ENCODE data around the gene SOX30.

The SOX30 gene

DNA sequence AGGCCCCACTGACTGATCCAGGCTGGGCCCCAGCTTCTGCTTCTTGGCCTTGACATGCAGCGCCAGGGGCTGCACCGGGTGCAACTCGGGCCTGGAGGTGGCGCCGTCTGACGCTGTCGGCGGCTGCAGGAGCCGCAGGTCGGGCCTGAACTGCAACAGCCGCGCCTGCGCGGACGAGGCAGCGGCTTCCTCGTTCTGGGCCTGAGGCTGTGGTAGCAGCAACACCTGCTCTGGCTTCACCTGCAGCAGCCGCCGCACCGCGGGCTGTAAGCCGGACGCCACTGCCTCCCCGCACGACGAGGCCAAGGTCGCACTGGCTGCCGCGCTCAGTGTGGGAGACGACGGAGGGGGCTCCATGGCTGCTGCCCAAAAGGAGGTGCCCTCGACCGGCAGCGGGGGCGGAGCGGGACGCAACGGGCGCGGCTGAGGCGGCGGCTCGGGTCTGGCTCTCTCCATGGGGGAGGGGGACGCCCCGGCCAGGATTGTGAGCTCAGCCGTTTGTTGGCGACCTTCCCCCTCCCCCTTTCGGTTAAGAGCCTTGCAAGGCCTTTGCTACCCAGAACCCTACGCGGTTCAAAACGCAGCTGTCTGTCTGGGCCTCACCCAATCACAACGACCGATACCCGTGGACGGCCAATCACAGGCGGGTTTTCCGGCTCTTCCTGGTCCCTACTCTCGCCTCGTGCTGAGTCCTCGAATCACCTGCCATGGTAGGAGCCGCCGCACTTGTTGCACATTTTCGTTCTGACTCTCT lies 438 bp downstream of the SOX30 start:
- Histone ChIP-seq H2BK120ac (ENCODE audit: low read depth, low read length) (peak overlapping the region; percentile 5), H2AK5ac (ENCODE audit: low read depth, low read length) (peak overlapping the region; percentile 37), H4K8ac (ENCODE audit: low read depth, low read length) (peak overlapping the region; percentile 50), H3K27me3 (ENCODE audit: control insufficient read depth in 3 of 3, insufficient read depth in 3 of 3, low read depth in 1 of 3, low read length in 3 of 3) (no peaks in the 10 kb centered on the region), H3K4me2 (ENCODE audit: insufficient read depth, low read length, poor library complexity, severe bottlenecking) (peak overlapping the region; percentile 45), H3K36me3 (replicated peaks in 1 of 2; ENCODE audit: control insufficient read depth in 2 of 2, insufficient read depth in 2 of 2, low read length in 2 of 2) (no peaks in the 10 kb centered on the region), H3K18ac (ENCODE audit: low read length) (peak overlapping the region; percentile 85), H3K23ac (ENCODE audit: low read depth, low read length, poor library complexity) (peak overlapping the region; percentile 91), H4K91ac (ENCODE audit: low read depth, low read length, poor library complexity) (no peak overlapping the region), H3K4ac (ENCODE audit: low read length) (peak overlapping the region; percentile 23), H3K9me3 (replicated peaks in 1 of 2; ENCODE audit: control insufficient read depth in 2 of 2, insufficient read depth in 1 of 2, low read depth in 1 of 2, low read length in 2 of 2) (peaks cover 5 to 19% of the 10 kb centered on the region in 2 donors), H3K14ac (ENCODE audit: low read length) (no peak overlapping the region), H3K4me3 (ENCODE audit: low read length in 2 of 2) (peak overlapping the region in 1 of 2 donors; percentile 68), H3K9ac (ENCODE audit: low read depth, low read length, poor library complexity) (peak overlapping the region; percentile 60), H3K4me1 (ENCODE audit: control insufficient read depth in 2 of 2, insufficient read depth in 1 of 2, low read depth in 1 of 2, low read length in 2 of 2) (peaks cover 0 to 1% of the 10 kb centered on the region in 2 donors), H2BK15ac (ENCODE audit: low read length) (peak overlapping the region; percentile 39), H2AFZ (ENCODE audit: low read length) (peak overlapping the region; percentile 4), H2BK5ac (ENCODE audit: low read length) (no peak overlapping the region), H3K79me1 (ENCODE audit: low read depth, low read length) (no peaks in the 10 kb centered on the region), H2BK12ac (ENCODE audit: low read length) (no peak overlapping the region), H3K27ac (replicated peaks; ENCODE audit: low read length) (no peak overlapping the region)
- DNase-seq (ENCODE audit: low spot score) = peak; percentile 17
- WGBS, 2 donors (ENCODE audit: extremely low coverage in 2 of 2, insufficient read length in 2 of 2, insufficient replicate concordance in 1 of 2) = no CpG with 5 or more reads among the region's 63 CpGs

GRCh38 chr5:157650991-157651611 lies 1.1 kb downstream of the SOX30 start:
- H3K4me1 ChIP-seq (ENCODE audit: control insufficient read depth in 2 of 2, insufficient read depth in 1 of 2, low read depth in 1 of 2, low read length in 2 of 2) = peaks cover 0 to 1% of the 10 kb centered on the region in 2 donors
- H2AK5ac ChIP-seq (ENCODE audit: low read depth, low read length) = peak overlapping the region; percentile 37
- no peak overlapping the region for H4K8ac ChIP-seq (ENCODE audit: low read depth, low read length)
- peaks cover 5 to 19% of the 10 kb centered on the region in 2 donors for H3K9me3 ChIP-seq (replicated peaks in 1 of 2; ENCODE audit: control insufficient read depth in 2 of 2, insufficient read depth in 1 of 2, low read depth in 1 of 2, low read length in 2 of 2)
- no peak overlapping the region for H2BK120ac ChIP-seq (ENCODE audit: low read depth, low read length)
- H2BK15ac ChIP-seq (ENCODE audit: low read length) = peak overlapping the region; percentile 39
- no peak for DNase-seq (ENCODE audit: low spot score)
- H2BK5ac ChIP-seq (ENCODE audit: low read length) = no peak overlapping the region
- H3K14ac ChIP-seq (ENCODE audit: low read length) = no peak overlapping the region
- WGBS, 2 donors (ENCODE audit: extremely low coverage in 2 of 2, insufficient read length in 2 of 2, insufficient replicate concordance in 1 of 2) = no CpG with 5 or more reads among the region's 33 CpGs
- H3K79me1 ChIP-seq (ENCODE audit: low read depth, low read length) = no peaks in the 10 kb centered on the region
- H3K27ac ChIP-seq (replicated peaks; ENCODE audit: low read length) = no peak overlapping the region
- no peaks in the 10 kb centered on the region for H3K36me3 ChIP-seq (replicated peaks in 1 of 2; ENCODE audit: control insufficient read depth in 2 of 2, insufficient read depth in 2 of 2, low read length in 2 of 2)
- H3K27me3 ChIP-seq (ENCODE audit: control insufficient read depth in 3 of 3, insufficient read depth in 3 of 3, low read depth in 1 of 3, low read length in 3 of 3) = no peaks in the 10 kb centered on the region
- H3K9ac ChIP-seq (ENCODE audit: low read depth, low read length, poor library complexity) = no peak overlapping the region
- H3K18ac ChIP-seq (ENCODE audit: low read length) = peak overlapping the region; percentile 85
- H4K91ac ChIP-seq (ENCODE audit: low read depth, low read length, poor library complexity) = no peak overlapping the region
- H2BK12ac ChIP-seq (ENCODE audit: low read length) = no peak overlapping the region
- no peak overlapping the region for H3K23ac ChIP-seq (ENCODE audit: low read depth, low read length, poor library complexity)
- no peak overlapping the region for H3K4me2 ChIP-seq (ENCODE audit: insufficient read depth, low read length, poor library complexity, severe bottlenecking)
- no peak overlapping the region for H3K4me3 ChIP-seq (ENCODE audit: low read length in 2 of 2)
- H2AFZ ChIP-seq (ENCODE audit: low read length) = no peak overlapping the region
- no peak overlapping the region for H3K4ac ChIP-seq (ENCODE audit: low read length)

GRCh38 chr5:157649101-157649500 lies 3.1 kb downstream of the SOX30 start:
- Histone ChIP-seq H2BK12ac (ENCODE audit: low read length) (no peak overlapping the region), H3K79me1 (ENCODE audit: low read depth, low read length) (no peaks in the 10 kb centered on the region), H3K9me3 (replicated peaks in 1 of 2; ENCODE audit: control insufficient read depth in 2 of 2, insufficient read depth in 1 of 2, low read depth in 1 of 2, low read length in 2 of 2) (peaks cover 5 to 12% of the 10 kb centered on the region in 2 donors), H3K4me1 (ENCODE audit: control insufficient read depth in 2 of 2, insufficient read depth in 1 of 2, low read depth in 1 of 2, low read length in 2 of 2) (peaks cover 0 to 1% of the 10 kb centered on the region in 2 donors), H2BK120ac (ENCODE audit: low read depth, low read length) (no peak overlapping the region), H3K14ac (ENCODE audit: low read length) (no peak overlapping the region), H3K27ac (replicated peaks; ENCODE audit: low read length) (no peak overlapping the region), H3K4me3 (ENCODE audit: low read length in 2 of 2) (no peak overlapping the region), H2AFZ (ENCODE audit: low read length) (no peak overlapping the region), H2BK5ac (ENCODE audit: low read length) (no peak overlapping the region), H2BK15ac (ENCODE audit: low read length) (no peak overlapping the region), H3K36me3 (replicated peaks in 1 of 2; ENCODE audit: control insufficient read depth in 2 of 2, insufficient read depth in 2 of 2, low read length in 2 of 2) (no peaks in the 10 kb centered on the region), H4K91ac (ENCODE audit: low read depth, low read length, poor library complexity) (no peak overlapping the region), H2AK5ac (ENCODE audit: low read depth, low read length) (no peak overlapping the region), H3K27me3 (ENCODE audit: control insufficient read depth in 3 of 3, insufficient read depth in 3 of 3, low read depth in 1 of 3, low read length in 3 of 3) (no peaks in the 10 kb centered on the region), H3K4me2 (ENCODE audit: insufficient read depth, low read length, poor library complexity, severe bottlenecking) (no peak overlapping the region), H3K23ac (ENCODE audit: low read depth, low read length, poor library complexity) (no peak overlapping the region), H3K4ac (ENCODE audit: low read length) (no peak overlapping the region), H3K18ac (ENCODE audit: low read length) (no peak overlapping the region), H4K8ac (ENCODE audit: low read depth, low read length) (no peak overlapping the region), H3K9ac (ENCODE audit: low read depth, low read length, poor library complexity) (no peak overlapping the region)
- WGBS, 2 donors (ENCODE audit: extremely low coverage in 2 of 2, insufficient read length in 2 of 2, insufficient replicate concordance in 1 of 2) = no CpG with 5 or more reads among the region's 2 CpGs
- DNase-seq (ENCODE audit: low spot score) = no peak

DNA sequence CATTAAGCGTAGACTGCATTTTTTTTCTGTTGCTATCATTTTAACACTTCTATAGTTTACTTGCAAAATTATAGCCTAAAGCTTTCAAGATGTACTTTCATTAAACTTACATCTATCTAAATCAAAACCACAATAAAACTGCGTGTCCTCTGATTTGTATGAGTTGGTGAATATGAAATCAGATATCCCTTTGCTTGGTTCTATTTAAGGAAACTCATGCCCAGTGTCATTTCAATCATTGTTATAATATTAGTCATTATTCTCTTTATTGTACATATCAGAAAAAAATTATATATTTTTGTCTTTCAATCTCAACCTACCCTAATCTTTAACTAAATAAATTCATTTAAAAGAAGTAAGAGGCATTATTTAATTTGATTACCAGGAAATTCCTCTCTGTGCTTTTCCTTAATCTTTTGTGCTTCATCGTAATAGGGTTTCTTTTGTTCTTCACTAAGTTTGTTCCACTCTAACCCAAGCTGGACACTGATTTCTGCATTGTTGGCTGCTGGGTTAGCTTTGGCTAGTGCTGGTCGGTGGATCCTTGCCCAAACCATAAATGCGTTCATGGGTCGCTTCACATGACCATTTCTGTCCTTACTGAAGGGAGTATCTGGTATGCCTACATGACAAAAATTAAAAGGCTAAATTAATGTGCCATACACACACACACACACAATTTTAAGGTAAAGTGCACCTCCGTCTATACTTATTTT lies 3.8 kb downstream of the SOX30 start:
- Histone ChIP-seq H3K18ac (ENCODE audit: low read length) (no peak overlapping the region), H3K4me3 (ENCODE audit: low read length in 2 of 2) (no peak overlapping the region), H4K91ac (ENCODE audit: low read depth, low read length, poor library complexity) (no peak overlapping the region), H2BK12ac (ENCODE audit: low read length) (no peak overlapping the region), H2BK5ac (ENCODE audit: low read length) (no peak overlapping the region), H2AK5ac (ENCODE audit: low read depth, low read length) (no peak overlapping the region), H3K9me3 (replicated peaks in 1 of 2; ENCODE audit: control insufficient read depth in 2 of 2, insufficient read depth in 1 of 2, low read depth in 1 of 2, low read length in 2 of 2) (peaks cover 5 to 9% of the 10 kb centered on the region in 2 donors), H3K4me1 (ENCODE audit: control insufficient read depth in 2 of 2, insufficient read depth in 1 of 2, low read depth in 1 of 2, low read length in 2 of 2) (peaks cover 0 to 1% of the 10 kb centered on the region in 2 donors), H3K36me3 (replicated peaks in 1 of 2; ENCODE audit: control insufficient read depth in 2 of 2, insufficient read depth in 2 of 2, low read length in 2 of 2) (no peaks in the 10 kb centered on the region), H3K79me1 (ENCODE audit: low read depth, low read length) (no peaks in the 10 kb centered on the region), H3K9ac (ENCODE audit: low read depth, low read length, poor library complexity) (no peak overlapping the region), H2BK120ac (ENCODE audit: low read depth, low read length) (no peak overlapping the region), H4K8ac (ENCODE audit: low read depth, low read length) (no peak overlapping the region), H3K23ac (ENCODE audit: low read depth, low read length, poor library complexity) (no peak overlapping the region), H3K27me3 (ENCODE audit: control insufficient read depth in 3 of 3, insufficient read depth in 3 of 3, low read depth in 1 of 3, low read length in 3 of 3) (no peaks in the 10 kb centered on the region), H3K27ac (replicated peaks; ENCODE audit: low read length) (no peak overlapping the region), H2BK15ac (ENCODE audit: low read length) (no peak overlapping the region), H3K4ac (ENCODE audit: low read length) (no peak overlapping the region), H2AFZ (ENCODE audit: low read length) (no peak overlapping the region), H3K4me2 (ENCODE audit: insufficient read depth, low read length, poor library complexity, severe bottlenecking) (no peak overlapping the region), H3K14ac (ENCODE audit: low read length) (no peak overlapping the region)
- no CpG with 5 or more reads among the region's 7 CpGs for WGBS, 2 donors (ENCODE audit: extremely low coverage in 2 of 2, insufficient read length in 2 of 2, insufficient replicate concordance in 1 of 2)
- DNase-seq (ENCODE audit: low spot score) = no peak

Measured in neuronal stem cell (in vitro differentiated cells).